Rectal smooth muscle tissue (tissue), 1 donor: ENCODE measurements around the gene NOTCH3.

Experiments
- H3K27ac ChIP-seq: one replicate; pipeline ENCODE4 v1.7.0; 2013; ENCODE audit warnings: low read depth, low read length, inconsistent platforms
- H3K27me3 ChIP-seq: one replicate; pipeline ENCODE4 v1.7.0; 2013; ENCODE audit warnings: low read length; ENCODE audit not compliant: control insufficient read depth, insufficient read depth
- H3K36me3 ChIP-seq: one replicate; pipeline ENCODE4 v1.7.0; 2013; ENCODE audit warnings: low read length; ENCODE audit not compliant: control insufficient read depth, insufficient read depth
- H3K4me1 ChIP-seq: one replicate; pipeline ENCODE4 v1.7.0; 2013; ENCODE audit warnings: low read length; ENCODE audit not compliant: control insufficient read depth, insufficient read depth
- H3K4me3 ChIP-seq: one replicate; pipeline ENCODE4 v1.7.0; 2013; ENCODE audit warnings: low read length
- H3K9ac ChIP-seq: one replicate; pipeline ENCODE4 v1.7.0; 2013; ENCODE audit warnings: low read length

The NOTCH3 gene

DNA sequence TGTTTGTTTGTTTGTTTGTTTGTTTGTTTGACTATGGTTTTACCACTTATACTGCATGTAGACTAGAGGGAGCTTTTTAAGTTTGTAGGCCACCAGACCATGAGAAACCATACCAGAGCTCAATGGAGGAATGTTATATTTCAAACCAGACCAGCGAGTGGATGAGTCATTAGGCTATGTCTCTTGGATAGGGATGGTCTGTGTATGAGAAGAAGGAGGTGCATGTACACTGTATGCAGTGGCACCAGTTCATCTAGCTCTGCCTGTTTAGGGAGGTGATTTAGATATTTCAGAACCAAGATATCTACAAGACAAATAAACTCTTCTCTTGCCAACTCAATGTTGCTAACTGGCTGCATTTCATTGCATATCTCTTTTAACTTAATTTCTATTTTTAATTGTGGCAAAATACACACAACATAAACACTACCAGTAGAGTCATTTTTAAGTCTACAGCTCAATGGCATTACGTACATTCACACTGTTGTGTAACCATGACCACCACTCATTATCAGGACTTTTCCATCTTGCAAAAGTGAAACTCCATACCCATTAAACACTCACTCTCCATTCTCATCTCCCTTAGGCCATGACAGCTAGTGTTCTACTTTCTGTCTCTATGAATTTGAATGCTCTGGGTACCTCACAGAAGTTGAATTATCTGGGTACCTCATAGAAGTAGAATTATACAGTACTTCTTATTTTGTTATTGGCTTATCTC lies 64.4 kb downstream of the NOTCH3 start:
- no peaks in the 10 kb centered on the region for H3K4me1 ChIP-seq
- no peak overlapping the region for H3K27ac ChIP-seq

DNA sequence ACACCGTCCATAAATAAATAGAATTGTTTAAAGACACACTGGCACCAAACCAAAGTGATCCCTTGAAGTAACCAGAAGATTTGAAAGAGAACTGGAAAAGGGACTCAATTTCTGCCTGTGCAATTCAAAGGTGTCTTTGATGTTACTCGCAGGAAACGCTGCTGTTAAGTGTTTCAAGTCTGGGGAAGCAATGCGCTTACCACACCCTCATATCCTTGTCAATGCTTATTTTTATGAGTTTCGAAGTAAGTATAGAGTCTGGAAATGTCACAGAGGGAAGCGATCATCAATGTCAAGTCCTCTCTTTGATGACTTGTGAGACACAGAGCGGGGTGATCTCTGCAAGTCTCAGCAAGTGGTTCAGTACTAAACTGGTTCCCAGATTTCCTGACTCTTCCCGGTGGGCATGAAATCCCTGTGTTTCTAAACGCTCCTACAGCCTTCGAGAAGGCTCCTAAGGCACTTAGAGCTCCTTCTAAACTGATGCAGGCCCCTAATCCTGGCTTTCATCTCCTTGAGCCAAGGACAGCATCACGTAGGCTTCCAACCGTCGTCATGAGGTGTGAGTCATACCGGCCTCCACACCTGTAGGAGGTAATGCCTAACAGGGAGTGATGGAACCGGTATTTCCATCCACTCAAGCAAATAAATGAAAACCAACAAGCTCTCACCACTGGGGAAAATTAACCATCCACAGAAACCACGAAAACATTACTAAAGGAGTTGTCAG lies 70.8 kb downstream of the NOTCH3 start:
- Histone ChIP-seq H3K27ac (no peak overlapping the region), H3K27me3 (no peaks in the 10 kb centered on the region), H3K4me1 (peaks cover 4% of the 10 kb centered on the region), H3K4me3 (no peak overlapping the region), H3K36me3 (no peaks in the 10 kb centered on the region), H3K9ac (no peak overlapping the region)

More for the DNA sequence above, 64.4 kb downstream of the NOTCH3 start:
- Histone ChIP-seq H3K4me3 (no peak overlapping the region), H3K9ac (no peak overlapping the region), H3K27me3 (no peaks in the 10 kb centered on the region), H3K36me3 (no peaks in the 10 kb centered on the region)

DNA sequence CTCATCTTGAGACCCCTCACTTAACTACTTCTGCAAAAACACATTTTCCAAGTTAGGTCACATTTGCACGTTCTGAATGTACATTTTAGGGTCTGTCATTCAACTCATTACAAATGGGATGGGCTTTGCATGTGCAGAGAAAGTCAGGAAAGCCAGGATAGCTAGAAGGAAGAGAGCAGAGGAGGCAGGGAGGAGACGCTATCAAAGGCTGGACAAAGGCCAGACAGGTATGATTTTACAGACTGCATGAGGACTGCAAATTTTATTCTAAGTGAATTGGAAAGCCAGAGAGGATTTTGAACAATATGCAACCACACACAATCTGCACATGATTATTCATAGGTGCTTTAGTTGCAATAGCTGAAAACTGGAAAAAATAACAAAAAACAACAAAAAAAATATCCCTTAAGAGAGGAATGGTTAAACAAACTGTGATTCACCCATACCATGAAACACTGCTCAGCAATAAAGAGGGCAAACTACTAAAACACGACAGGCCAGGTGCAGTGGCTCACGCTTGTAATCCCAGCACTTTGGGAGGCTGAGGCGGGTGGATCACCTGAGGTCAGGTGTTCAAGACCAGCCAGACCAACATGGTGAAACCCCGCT lies 72.5 kb downstream of the NOTCH3 start:
- no peak overlapping the region for H3K4me3 ChIP-seq
- no peaks in the 10 kb centered on the region for H3K27me3 ChIP-seq
- no peak overlapping the region for H3K27ac ChIP-seq
- peaks cover 17% of the 10 kb centered on the region for H3K4me1 ChIP-seq
- peaks cover under 1% of the 10 kb centered on the region for H3K36me3 ChIP-seq
- no peak overlapping the region for H3K9ac ChIP-seq

DNA sequence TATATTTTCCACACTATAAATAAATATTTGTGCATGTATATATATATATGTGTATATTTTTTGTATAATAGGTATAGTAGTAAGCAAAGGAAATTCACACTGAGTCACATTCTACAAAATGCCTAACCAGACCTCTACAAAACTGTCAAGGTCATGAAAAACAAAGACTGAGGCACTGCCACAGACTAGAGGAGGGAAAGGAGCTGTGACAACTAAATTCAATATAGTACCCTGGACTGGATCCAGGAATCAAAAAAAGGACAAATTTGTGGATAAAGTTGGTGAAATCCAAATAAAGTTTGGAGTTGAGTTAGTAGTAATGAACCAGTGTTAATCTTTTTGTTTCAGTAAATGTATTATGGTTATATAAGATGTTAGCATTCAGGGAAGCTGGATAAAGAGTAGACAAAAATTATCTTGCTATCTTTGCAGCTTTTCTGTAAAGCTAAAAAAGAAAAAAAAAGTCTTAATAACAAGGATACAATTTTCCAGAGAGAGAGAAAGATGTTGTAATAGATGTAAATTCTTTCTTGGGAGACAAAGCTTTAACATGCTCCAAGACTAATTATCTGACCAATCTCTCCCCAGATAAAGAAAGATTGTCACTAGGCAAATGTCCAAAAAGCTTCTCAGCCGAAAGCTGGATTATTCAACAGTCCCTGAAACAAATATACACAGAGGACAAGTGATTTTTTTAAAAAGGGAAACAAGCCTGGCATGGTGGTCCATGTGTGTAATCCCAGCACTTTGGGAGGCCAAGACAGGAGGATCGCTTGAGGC lies 74.5 kb downstream of the NOTCH3 start:
- Histone ChIP-seq H3K9ac (no peak overlapping the region), H3K27me3 (no peaks in the 10 kb centered on the region), H3K27ac (peak overlapping the region; percentile 100), H3K4me3 (peak overlapping the region; percentile 63), H3K4me1 (peaks cover 23% of the 10 kb centered on the region), H3K36me3 (peaks cover 13% of the 10 kb centered on the region)

DNA sequence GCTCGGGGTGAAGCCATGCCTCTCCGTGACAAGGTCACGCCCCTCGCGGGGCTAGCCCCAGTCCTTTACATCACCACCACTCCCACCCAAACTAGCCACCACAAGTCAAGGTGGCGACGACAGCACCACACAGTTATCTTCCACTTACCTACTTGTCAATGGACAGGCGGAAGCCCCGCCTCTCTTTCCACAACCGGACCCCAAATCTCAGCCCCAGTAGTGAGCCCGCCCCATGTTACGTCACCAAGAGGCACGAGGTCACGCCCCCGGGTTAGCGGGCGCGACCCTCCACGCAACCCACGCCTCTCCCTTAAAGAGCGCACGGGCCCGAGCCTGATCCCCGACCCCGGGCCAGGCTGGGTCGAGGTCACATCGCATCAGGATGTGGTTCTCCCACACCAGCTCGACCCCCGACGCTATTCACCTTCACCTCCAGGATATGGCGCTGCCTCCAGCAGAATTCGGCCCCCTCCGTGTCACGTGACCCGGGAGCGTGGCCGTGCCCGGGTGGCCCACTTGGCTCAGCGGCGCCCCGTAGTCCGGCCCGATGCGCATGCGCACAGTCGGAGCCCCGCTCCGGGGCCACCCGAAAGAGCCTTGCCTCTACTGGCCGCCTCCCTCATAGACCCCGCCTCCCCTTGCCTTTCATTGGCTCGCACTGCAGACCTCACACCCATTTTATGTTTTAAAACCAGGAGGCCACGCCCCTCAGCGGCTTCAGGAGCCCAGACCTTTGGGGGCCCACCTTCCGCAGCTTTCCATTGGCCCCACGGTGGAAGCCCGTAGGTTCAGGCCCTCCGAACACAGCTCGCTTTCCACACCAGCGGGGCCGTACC lies 75.3 kb downstream of the NOTCH3 start:
- H3K27me3 ChIP-seq = no peaks in the 10 kb centered on the region
- peaks cover 16% of the 10 kb centered on the region for H3K36me3 ChIP-seq
- H3K27ac ChIP-seq = peak overlapping the region; percentile 100
- peak overlapping the region; percentile 98 for H3K4me3 ChIP-seq
- H3K4me1 ChIP-seq = peaks cover 23% of the 10 kb centered on the region
- H3K9ac ChIP-seq = peak overlapping the region; percentile 97

DNA sequence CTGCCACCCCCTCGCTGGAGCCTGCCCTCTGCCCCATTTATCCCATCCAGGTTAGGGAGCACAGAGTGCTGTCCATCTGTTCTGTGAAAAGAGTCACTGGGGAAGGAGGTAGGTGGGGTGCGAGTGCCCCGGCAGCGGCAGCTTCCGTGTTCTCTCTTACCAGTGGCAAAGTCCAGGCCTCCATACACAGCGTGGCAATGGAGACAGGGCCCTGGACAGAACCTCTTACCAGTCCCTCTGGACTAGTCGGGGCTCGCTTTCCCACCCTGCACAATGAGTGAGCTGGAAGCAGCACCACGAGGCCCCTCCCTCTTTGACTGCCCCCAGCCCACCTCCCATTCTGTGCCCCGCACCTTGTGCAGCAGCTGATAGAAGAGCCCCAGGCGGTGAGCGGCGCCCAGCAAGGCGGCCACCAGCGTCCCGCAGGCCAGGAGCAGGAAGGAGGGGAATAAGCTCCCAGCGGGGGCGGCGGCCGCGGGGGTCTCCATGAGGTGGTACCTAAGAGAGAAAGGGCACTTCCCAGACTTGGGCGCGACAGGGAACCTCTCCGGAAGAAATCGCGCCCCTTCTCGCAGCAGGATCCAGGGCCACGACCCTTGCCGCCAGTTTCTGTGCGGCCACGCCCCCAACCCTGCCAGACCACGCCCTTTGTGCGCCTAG lies 76.1 kb downstream of the NOTCH3 start:
- H3K27me3 ChIP-seq = no peaks in the 10 kb centered on the region
- H3K36me3 ChIP-seq = peaks cover 23% of the 10 kb centered on the region
- peak overlapping the region; percentile 97 for H3K9ac ChIP-seq
- peak overlapping the region; percentile 98 for H3K4me3 ChIP-seq
- peaks cover 23% of the 10 kb centered on the region for H3K4me1 ChIP-seq
- peak overlapping the region; percentile 100 for H3K27ac ChIP-seq

DNA sequence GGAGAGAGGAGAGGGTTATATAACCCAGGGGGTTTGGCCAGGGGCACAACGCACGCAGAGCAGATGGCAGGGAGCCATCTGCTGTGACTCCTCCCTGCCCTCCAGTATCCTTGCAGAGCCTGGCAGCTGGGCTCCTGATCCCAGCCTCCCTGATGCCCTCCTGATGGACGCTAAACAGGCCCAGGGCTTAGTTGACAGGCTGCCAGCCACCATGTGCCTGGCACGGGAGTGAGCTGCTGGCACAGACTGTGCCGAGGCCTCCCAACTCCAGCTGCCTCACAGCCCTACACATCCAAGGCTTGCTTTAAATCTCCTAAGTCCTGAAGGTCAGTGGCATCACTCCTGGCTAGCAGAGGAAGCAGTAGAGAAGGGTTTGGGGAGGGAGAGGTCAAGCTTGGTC lies 76.9 kb downstream of the NOTCH3 start:
- Histone ChIP-seq H3K36me3 (peaks cover 31% of the 10 kb centered on the region), H3K4me1 (peaks cover 23% of the 10 kb centered on the region), H3K4me3 (peak overlapping the region; percentile 98), H3K9ac (no peak overlapping the region), H3K27me3 (no peaks in the 10 kb centered on the region), H3K27ac (peak overlapping the region; percentile 100)

DNA sequence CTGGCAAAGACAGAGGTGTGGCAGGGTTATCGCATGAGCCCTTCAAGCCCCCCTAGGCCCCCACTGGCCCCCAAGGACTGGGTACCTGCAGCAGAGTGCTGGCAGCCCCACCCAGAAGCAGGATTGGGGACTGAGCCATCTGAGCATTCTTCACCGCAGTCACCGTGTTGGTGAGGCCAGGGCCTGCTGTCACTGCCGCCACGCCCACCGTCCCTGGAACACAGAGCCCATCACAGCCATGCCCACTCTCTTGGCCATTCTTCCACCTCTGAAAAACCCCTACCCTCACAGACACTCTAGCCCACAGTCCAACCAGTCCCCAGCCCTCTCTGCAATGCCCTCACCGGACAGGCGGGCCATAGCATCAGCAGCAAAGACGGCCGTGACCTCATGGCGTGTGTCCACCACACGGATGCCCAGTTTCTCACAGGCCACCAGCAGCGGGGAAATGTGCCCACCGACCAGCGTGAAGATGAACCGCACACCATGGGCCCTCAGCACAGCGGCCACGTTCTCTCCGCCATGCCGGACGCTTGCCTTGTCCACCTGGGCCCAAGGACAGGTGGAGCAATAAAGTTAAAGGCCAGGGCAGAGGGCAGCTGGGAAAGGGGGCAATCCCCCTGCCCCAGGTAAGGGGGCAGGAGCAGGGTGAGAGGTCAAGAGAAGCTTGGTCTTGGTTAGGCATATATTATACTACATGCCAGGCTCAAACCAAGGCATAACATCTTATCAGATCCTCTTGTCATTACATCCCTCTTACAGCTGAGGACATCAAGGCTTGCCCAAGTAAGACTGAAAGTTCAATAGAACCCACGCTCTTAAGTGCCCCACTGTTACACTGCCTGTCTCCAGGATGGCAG lies 77.5 kb downstream of the NOTCH3 start:
- H3K36me3 ChIP-seq = peaks cover 35% of the 10 kb centered on the region
- H3K4me3 ChIP-seq = peak overlapping the region; percentile 36
- peak overlapping the region; percentile 89 for H3K27ac ChIP-seq
- no peaks in the 10 kb centered on the region for H3K27me3 ChIP-seq
- H3K9ac ChIP-seq = no peak overlapping the region
- peaks cover 23% of the 10 kb centered on the region for H3K4me1 ChIP-seq

DNA sequence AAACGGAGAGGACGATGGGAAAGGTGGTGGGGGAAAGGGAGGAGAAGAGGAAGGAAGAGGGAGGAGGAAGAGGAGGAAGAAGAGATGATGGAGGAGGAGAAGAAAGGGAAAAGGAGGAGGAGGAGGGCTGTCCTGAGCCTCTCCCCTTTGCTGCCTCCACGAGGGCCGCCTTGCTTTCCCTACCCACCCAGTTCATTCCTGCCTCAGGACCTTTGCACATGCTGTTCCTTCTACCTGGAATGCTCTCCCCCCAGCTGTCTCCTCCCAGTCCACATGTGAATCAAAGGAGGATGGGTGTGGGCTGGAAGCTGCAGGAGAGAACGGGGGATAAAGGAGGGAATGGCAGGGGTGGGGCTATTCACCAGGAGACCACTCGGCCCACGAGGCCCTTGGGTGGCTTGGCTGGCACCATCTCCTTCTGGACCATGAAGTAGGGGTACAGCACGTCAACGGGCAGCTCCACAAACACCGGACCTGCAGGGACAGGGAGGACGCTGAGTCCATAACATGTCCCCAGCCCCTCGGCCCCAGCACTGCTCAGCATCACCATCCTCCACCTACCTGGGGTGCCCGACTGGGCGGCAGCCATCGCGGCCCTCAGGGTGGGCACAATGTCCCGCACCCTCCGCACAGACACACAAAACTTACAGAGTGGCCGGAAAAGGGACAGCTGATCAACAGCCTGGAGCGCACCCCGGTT lies 78.3 kb downstream of the NOTCH3 start:
- H3K27ac ChIP-seq = peak overlapping the region; percentile 89
- H3K4me3 ChIP-seq = no peak overlapping the region
- H3K27me3 ChIP-seq = no peaks in the 10 kb centered on the region
- peaks cover 23% of the 10 kb centered on the region for H3K4me1 ChIP-seq
- peaks cover 40% of the 10 kb centered on the region for H3K36me3 ChIP-seq
- H3K9ac ChIP-seq = no peak overlapping the region
